Left ventricle myocardium inferior (tissue), 1 donor: ENCODE results near the gene ALG1. TPM values are rescaled to one million over a fixed set of nuclear protein-coding genes. Genes with fewer than 3 reads are reported as not detected.
A peak's percentile ranks its signal among the peaks of the same experiment; 100 is the strongest.

Experiments used
- DNase-seq: peaks from one replicate; pipeline ENCODE4 v3.0.0-alpha.2; 2020
- H3K27ac ChIP-seq: fragments of 200-600 bp; replicated peaks from 2 replicates; pipeline ENCODE4 v1.8.0; 2021
- H3K27me3 ChIP-seq: fragments of 200-600 bp; 2 replicates; pipeline ENCODE4 v1.8.0; 2021; ENCODE audit warnings: low read depth
- H3K36me3 ChIP-seq: fragments of 200-600 bp; 2 replicates; pipeline ENCODE4 v1.8.0; 2021
- H3K4me1 ChIP-seq: fragments of 200-600 bp; 2 replicates; pipeline ENCODE4 v1.8.0; 2021
- H3K4me3 ChIP-seq: fragments of 200-600 bp; 2 replicates; pipeline ENCODE4 v1.8.0; 2021; ENCODE audit warnings: mild to moderate bottlenecking, moderate library complexity
- H3K9me3 ChIP-seq: fragments of 200-600 bp; replicated peaks from 2 replicates; pipeline ENCODE4 v1.8.0; 2021
- CTCF ChIP-seq: fragments of 200-600 bp; IDR thresholded peaks from 2 replicates; pipeline ENCODE4 v1.8.0; 2021; ENCODE audit warnings: antibody characterized with exemption, mild to moderate bottlenecking, borderline replicate concordance
- intact Hi-C: fragments of 100-400 bp; cut with micrococcal nuclease; formaldehyde crosslinking; loops from one replicate; pipeline ENCODE4 v1.11.0; 2022
- total RNA-seq: library from RNA; stranded (reverse); fragmentation: NEBNext Ultra II Directional; extraction: Animal tissue kit (Norgen Biotek cat#: 25700); gene quantifications from one replicate; pipeline ENCODE4 v1.2.1, GENCODE V29; 2021
- donor health status: DM: no; HTN: yes; CAD: no; lungs with severe emphysema.

ALG1 gene
- total RNA-seq, 1 donor from 2014 or later, result 7.3 TPM

GRCh38 chr16:5046914-5047313 lies 24.7 kb upstream of the ALG1 start:
- H3K4me3 ChIP-seq, result no peak overlapping the region
- no peak overlapping the region for H3K27ac ChIP-seq
- H3K27me3 ChIP-seq, result no peaks in the 10 kb centered on the region
- TF ChIP-seq CTCF, result no peak
- no peaks in the 10 kb centered on the region for H3K9me3 ChIP-seq
- intact Hi-C loops, result no loop called here
- DNase-seq, result no peak
- no peaks in the 10 kb centered on the region for H3K36me3 ChIP-seq
- H3K4me1 ChIP-seq, result no peaks in the 10 kb centered on the region

GRCh38 chr16:5054876-5055865 lies 16.5 kb upstream of the ALG1 start:
- Histone ChIP-seq H3K36me3 (no peaks in the 10 kb centered on the region), H3K27me3 (no peaks in the 10 kb centered on the region), H3K9me3 (no peaks in the 10 kb centered on the region), H3K4me3 (no peak overlapping the region), H3K27ac (no peak overlapping the region), H3K4me1 (no peaks in the 10 kb centered on the region)
- TF ChIP-seq CTCF, result no peak
- no peak for DNase-seq
- intact Hi-C loops, result no loop called here

- intact Hi-C loops, result no loop called here
- no peaks in the 10 kb centered on the region for H3K36me3 ChIP-seq
- H3K27ac ChIP-seq, result no peak overlapping the region
- H3K9me3 ChIP-seq, result no peaks in the 10 kb centered on the region
- H3K4me1 ChIP-seq, result no peaks in the 10 kb centered on the region
- no peak overlapping the region for H3K4me3 ChIP-seq
- peak; percentile 24 for TF ChIP-seq CTCF
- H3K27me3 ChIP-seq, result no peaks in the 10 kb centered on the region
- DNase-seq, result no peak
Measured at GRCh38 chr16:5056352-5056751, 15.3 kb upstream of the ALG1 start.

GRCh38 chr16:5058476-5058875 lies 13.2 kb upstream of the ALG1 start:
- H3K27ac ChIP-seq, result no peak overlapping the region
- intact Hi-C loops, result no loop called here

More at GRCh38 chr16:5058476-5058875, 13.2 kb upstream of the ALG1 start:
- Histone ChIP-seq H3K27me3 (no peaks in the 10 kb centered on the region), H3K36me3 (no peaks in the 10 kb centered on the region), H3K4me3 (no peak overlapping the region), H3K4me1 (no peaks in the 10 kb centered on the region), H3K9me3 (no peaks in the 10 kb centered on the region)
- DNase-seq, result no peak
- no peak for TF ChIP-seq CTCF
